GM23248 (cell line): ENCODE data around the gene B4GALT3.

ENCODE experiments used
- EZH2 ChIP-seq: fragments of 200-600 bp; sonication (generic); IDR thresholded peaks from 2 replicates; pipeline ENCODE4 v1.6.1; 2018; ENCODE audit warnings: antibody characterized with exemption, mild to moderate bottlenecking; ENCODE audit not compliant: insufficient read depth, poor library complexity, severe bottlenecking
- EZH2phosphoT487 ChIP-seq: fragments of 200-600 bp; sonication (generic); IDR thresholded peaks from 2 replicates; pipeline ENCODE4 v1.6.1; 2018; ENCODE audit warnings: antibody characterized with exemption, moderate library complexity, mild to moderate bottlenecking, low read depth; ENCODE audit not compliant: insufficient read depth

GRCh38 chr1:161196521-161197451 is 19.5 kb upstream of the B4GALT3 start:
- TF ChIP-seq EZH2 (no peak), EZH2phosphoT487 (no peak)
